ENCODE measurements around the gene RIMBP2.

Gene RIMBP2

DNA sequence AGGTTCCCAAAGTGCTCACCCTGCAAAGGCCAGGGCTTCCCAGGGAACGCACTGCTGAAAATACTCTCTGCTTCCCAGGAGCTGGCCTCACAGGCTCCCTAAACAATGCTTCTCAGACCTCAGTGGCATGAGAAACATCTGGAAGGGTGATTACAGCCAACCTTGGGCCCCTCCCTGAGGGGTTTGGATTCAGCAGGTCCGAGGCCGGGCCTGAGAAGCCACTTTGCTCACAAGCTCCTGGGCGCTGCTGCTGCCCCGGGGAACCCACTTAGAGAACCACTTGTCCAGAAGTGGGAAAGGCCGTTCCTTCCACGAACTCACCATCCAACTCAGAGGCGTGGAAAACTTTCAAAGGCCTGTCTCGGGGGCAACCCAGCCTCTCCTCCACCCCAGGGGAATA lies 247.9 kb downstream of the RIMBP2 start:
- TF ChIP-seq, protein P1, sequence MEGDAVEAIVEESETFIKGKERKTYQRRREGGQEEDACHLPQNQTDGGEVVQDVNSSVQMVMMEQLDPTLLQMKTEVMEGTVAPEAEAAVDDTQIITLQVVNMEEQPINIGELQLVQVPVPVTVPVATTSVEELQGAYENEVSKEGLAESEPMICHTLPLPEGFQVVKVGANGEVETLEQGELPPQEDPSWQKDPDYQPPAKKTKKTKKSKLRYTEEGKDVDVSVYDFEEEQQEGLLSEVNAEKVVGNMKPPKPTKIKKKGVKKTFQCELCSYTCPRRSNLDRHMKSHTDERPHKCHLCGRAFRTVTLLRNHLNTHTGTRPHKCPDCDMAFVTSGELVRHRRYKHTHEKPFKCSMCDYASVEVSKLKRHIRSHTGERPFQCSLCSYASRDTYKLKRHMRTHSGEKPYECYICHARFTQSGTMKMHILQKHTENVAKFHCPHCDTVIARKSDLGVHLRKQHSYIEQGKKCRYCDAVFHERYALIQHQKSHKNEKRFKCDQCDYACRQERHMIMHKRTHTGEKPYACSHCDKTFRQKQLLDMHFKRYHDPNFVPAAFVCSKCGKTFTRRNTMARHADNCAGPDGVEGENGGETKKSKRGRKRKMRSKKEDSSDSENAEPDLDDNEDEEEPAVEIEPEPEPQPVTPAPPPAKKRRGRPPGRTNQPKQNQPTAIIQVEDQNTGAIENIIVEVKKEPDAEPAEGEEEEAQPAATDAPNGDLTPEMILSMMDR (IDR thresholded peaks at IDR 0.05; ENCODE audit: low read depth, low read length, missing control alignments), result no peak
- H3K4me3 ChIP-seq (ENCODE audit: low read depth, low read length), result no peak overlapping the region
- in situ Hi-C loops (cut with HindIII; ENCODE audit: low sequenced_read_pairs), result no loop called here
- DNase-seq (ENCODE audit: low read depth), result no peak

DNA sequence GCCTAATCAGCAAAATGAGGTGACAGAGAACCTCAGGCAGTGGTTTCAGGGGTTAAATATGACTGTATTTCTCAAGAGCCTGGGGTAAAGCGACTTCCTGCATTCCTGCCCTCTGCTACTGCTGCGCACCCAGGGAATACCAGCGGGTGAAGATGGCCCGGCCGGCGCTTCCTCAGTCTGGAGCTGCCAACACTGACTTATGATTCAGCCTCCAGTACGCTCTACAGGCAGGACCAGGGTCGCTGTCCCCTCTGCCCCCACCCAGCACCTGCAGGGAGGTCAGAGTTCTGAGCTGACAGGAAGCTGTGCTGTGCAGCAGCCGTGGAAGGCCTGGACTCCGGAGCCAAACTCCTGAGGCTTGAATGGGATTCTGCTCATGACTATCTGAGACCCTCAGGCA lies 250.5 kb downstream of the RIMBP2 start:
- no peak overlapping the region for H3K4me3 ChIP-seq (ENCODE audit: low read depth, low read length)
- in situ Hi-C loops (cut with HindIII; ENCODE audit: low sequenced_read_pairs), result no loop called here
- TF ChIP-seq, protein P1 (IDR thresholded peaks at IDR 0.05; ENCODE audit: low read depth, low read length, missing control alignments), result no peak
- no peak for DNase-seq (ENCODE audit: low read depth)

DNA sequence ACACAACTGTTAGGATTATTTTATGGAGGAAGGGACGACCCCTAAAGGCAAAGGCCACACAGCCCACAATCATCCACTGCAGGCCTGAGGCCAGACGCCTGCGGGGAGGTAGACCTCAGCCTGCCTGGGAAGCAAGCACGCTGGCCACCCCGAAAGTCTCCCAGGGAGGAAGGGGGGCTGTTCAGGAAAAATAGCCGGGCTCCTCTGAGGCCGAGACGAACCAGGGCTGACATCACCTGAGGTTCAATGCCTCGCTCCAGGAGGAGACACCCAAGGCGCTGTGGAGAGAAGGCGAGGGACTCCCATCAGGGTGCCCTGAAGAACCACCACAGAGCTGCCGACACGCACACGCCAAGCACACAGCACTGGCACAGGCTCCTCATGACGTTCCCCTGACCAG lies 251.1 kb downstream of the RIMBP2 start:
- TF ChIP-seq, protein P1 (IDR thresholded peaks at IDR 0.05; ENCODE audit: low read depth, low read length, missing control alignments), result no peak

DNA sequence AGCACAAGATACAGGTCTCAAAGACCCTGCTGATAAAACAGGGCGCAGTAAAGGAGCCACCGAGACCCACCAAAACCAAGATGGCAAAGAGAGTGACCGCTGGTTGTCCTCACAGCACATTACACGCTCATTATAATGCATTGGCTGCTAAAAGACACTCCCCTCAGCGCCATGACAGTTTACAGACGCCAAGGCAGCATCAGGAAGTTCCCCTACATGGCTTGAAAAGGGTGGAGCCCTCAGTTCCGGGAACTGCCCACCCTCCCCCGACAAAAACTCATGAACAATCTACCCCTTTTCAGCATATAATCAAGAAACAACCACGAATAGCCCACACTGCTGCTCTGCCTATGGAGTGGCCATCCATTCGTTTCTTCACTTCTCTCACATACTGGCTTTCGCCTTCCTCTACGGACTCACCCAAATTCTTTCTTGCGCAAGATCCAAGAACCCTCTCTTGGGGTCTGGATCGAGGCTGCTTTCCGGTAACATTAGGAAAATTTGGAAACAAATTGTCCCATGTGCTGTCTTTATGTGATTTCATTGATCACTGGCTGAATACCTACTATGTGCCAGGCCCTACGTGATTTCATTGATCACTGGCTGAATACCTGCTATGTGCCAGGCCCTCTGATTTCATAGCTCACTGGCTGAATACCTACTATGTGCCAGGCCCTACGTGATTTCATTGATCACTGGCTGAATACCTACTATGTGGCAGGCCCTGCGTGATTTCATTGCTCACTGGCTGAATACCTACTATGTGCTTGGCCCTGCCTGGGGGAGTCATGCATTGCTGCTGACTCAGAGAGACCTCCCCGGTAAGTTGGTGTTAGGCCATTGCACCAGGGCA lies 252.1 kb downstream of the RIMBP2 start:
- TF ChIP-seq, protein P1 (IDR thresholded peaks at IDR 0.05; ENCODE audit: low read depth, low read length, missing control alignments), result no peak
- in situ Hi-C loops (cut with HindIII; ENCODE audit: low sequenced_read_pairs), result no loop called here
- DNase-seq (ENCODE audit: low read depth), result no peak
- no peak overlapping the region for H3K4me3 ChIP-seq (ENCODE audit: low read depth, low read length)

More for the DNA sequence above, 251.1 kb downstream of the RIMBP2 start:
- H3K4me3 ChIP-seq (ENCODE audit: low read depth, low read length), result no peak overlapping the region
- DNase-seq (ENCODE audit: low read depth), result no peak
- in situ Hi-C loops (cut with HindIII; ENCODE audit: low sequenced_read_pairs), result no loop called here

DNA sequence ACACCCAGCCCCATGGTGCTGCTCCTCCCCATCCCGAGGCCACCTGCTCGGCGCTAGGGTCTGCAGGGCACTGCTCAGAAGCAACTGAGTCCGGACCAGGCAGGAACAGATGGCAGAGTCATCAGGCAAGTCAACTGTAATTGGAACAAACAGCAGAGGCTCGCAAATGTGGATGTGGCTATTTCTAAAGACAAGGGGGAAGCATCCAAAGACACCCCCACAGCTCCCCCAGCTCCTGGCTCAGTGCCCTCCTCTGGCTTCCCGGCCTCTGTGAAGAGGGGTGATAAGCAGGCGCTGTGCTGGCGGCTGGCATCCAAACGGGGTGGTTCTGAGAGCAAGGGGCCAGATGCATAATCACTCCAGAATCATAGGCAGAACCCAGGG lies 252.8 kb downstream of the RIMBP2 start:
- no peak overlapping the region for H3K4me3 ChIP-seq (ENCODE audit: low read depth, low read length)
- in situ Hi-C loops (cut with HindIII; ENCODE audit: low sequenced_read_pairs), result no loop called here
- TF ChIP-seq, protein P1 (IDR thresholded peaks at IDR 0.05; ENCODE audit: low read depth, low read length, missing control alignments), result no peak
- DNase-seq (ENCODE audit: low read depth), result no peak

DNA sequence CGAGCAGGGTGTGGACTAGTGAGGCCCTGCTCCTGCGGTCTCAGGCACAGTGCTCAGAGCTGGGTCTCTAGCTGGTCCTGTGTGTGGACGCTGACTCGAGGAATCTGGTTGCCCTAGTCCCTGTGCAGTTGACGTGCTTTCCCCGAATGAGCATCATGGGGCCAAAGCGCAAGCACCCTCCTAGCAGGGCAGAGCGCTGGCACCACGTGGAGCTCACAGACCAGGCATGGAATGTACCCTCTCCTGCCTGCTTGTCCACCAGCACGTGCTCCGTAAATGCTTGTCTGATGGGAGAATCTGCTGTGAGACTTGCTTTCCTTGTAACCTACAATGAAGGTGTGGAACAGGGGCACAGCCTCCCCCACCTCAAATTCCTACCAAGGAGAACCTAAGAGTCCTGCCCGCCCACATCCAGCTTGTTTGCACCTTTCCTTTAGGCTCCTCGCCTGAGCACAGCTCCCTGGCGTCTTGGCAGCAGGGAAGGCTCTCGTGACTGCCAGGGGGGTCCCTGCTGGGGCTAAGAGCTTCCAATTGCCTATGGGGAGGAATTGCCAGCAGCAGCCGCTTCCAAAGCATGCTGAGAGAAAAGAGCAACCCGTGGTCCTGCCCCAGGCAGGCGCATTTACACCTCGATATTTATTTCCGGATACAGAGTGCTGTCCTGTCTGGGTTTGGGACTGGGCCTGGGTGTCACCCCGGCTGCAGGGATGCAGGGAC lies 253.4 kb downstream of the RIMBP2 start:
- TF ChIP-seq, protein P1 (IDR thresholded peaks at IDR 0.05; ENCODE audit: low read depth, low read length, missing control alignments), result no peak
- no peak for DNase-seq (ENCODE audit: low read depth)
- H3K4me3 ChIP-seq (ENCODE audit: low read depth, low read length), result no peak overlapping the region
- in situ Hi-C loops (cut with HindIII; ENCODE audit: low sequenced_read_pairs), result no loop called here
